Kasumi-1 (cell line): Measurements from ENCODE around the gene CASTOR1.
A peak's percentile ranks its signal among the peaks of the same experiment; 100 is the strongest.

ENCODE experiments used
- DNase-seq, 2 experiments: peaks; one replicate each; lab custom pipeline; 2025; lab: John Stamatoyannopoulos, UW

The CASTOR1 gene

GRCh38 chr22:30284666-30285065, 4.6 kb downstream of the CASTOR1 start:
- DNase-seq = no peak

GRCh38 chr22:30284172-30284571, 5.1 kb downstream of the CASTOR1 start:
- DNase-seq = no peak

DNA sequence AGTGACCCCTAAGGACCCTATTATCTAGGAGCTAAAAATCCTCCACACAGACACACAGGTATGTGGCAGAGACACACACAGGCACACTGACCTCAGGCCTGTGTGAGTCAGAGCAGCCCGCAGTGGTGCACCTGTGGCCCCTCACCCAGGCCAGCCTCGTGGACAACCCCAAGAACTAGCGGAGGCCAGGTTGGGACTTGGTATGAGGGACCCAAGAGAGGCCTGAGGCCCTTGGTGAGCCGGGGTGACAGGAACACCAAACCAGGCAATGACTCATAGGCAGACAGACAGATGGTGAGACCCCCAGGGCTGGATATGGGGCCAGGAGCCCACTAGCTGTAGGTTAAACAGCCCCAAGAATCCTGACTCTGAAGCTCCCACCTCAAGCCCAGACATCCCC, 6.0 kb downstream of the CASTOR1 start:
- DNase-seq = no peak

GRCh38 chr22:30282616-30283046, 6.7 kb downstream of the CASTOR1 start:
- DNase-seq = no peak

- no peak for DNase-seq
Observed at GRCh38 chr22:30280505-30280904, 8.8 kb downstream of the CASTOR1 start.

DNA sequence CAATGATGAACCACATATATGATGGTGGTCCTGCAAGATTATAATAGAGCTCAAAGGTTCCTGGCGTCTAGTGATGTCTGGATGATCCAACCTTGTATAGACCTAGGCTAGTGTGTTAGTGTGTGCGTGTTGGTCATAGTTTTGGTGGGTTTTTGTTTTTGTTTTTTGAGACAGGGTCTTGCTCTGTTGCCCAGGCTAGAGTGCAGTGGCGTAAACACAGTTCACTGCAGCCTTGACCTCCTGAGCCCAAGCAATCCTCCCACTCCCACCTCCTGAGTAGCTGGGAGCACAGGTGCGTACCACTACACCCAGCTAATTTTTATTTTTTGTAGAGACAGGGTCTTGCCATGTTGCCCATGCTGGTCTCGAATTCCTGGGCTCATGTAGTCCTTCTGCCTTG, 9.4 kb downstream of the CASTOR1 start:
- no peak for DNase-seq

DNA sequence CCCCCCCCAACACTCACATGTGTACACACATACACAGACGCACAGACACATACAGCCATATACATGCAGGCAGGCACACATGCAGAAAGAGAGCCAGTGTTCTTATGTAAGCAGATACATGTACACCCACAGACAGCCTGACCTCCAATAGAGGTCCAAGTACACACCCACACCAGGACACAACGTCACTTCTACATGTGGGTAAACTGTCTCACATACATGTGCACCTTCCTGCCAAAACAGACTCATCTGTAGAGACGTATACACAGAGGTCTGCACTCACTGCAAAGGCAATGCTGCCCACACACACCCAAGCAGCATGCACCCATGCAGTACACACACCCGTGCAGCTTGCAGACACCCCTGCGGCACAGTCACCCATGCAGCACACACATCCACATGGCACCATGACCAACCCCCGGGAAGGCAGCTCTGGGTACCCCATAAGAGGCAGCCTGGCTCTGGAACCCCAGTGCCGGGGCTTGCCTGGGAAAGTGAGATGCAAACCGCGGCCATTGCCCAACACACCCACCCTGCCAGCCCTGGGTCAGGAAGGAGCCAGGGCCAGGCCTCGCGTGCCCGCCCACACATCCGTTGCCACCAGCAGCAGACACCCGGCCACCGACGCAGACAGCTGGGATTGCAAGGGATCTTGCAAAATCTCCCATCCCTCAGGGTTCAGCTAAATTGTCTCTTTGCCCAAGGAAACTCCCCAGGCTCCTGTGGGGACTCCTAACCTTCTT, 10.1 kb downstream of the CASTOR1 start:
- DNase-seq = peak; percentile 75 to 77

GRCh38 chr22:30277547-30278344, 11.6 kb downstream of the CASTOR1 start:
- peak; percentile 73 to 85 for DNase-seq

DNA sequence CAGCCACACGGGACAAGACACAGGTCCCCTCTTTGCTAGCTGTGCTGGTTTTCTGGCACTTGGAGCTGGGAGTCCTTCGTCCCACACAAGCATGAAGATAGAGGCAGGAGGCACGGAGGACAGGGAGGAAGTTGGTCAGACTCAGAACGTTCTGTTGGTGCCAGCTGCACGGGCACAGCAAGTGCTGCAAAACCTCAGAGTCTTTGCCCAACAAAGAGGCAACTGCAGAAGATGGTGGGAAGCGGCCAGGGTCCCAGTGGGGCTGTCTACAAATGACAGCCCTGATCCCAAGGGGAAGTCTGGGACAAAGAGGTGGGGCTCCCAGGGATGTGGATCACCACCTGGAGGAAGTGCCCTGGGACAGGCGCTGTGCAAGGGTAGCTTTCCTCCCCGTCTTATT, 13.3 kb downstream of the CASTOR1 start:
- peak in 1 of 2 experiments; percentile 25 for DNase-seq

- DNase-seq = no peak
Observed at GRCh38 chr22:30275625-30276024, 13.7 kb downstream of the CASTOR1 start.

DNA sequence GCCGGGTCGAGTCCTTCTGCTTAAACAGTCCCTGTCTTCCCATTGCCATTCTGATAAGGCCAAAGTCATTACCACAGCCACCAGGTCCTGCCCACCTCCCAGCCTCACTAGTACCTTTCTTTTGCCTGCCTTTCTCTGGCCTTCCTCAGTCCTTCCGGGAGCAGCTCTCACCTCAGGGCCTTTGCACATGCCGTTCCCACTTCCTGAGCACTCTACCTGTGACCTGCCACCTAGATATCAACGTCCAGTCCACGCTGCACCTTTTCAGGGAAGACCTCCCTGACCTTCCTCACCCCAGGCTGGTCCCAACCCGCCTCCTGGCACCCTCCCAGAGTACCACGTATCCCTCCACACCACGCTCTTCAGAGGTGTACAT, 14.9 kb downstream of the CASTOR1 start:
- DNase-seq = no peak

DNA sequence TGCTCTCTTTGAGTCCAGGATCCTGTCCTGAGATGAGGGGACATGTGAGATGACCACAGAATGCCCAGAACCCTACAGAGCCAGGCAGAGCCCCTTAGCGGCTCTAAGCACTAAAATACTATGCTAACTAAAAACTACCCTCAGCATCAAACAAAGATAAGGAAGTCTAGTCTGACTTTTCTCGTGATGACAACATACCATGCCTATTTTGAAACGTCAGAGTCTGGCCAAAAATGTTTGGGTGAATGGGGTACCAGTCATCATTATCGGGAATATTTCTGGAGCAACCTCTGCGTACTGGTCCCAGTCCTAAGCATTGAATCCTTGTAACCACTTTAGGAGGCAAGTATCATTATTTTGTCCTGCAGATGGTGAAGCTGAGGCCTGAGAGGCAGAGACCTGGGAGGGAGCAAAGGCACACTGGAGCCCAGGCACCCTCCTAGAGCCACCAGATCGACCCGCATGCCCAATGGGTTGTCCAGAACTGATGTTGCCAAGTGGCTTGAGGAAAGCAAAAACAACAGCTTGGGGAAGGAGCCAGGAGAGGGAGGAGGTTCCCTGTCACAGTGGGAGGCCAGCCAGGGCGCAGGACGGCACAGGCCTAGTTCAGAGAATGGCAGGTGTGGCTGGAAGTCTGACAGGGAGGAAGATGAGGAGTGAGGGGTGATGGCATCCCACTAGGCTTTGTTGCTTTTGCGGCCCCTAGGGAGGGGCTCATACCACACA, 15.4 kb downstream of the CASTOR1 start:
- no peak for DNase-seq

DNA sequence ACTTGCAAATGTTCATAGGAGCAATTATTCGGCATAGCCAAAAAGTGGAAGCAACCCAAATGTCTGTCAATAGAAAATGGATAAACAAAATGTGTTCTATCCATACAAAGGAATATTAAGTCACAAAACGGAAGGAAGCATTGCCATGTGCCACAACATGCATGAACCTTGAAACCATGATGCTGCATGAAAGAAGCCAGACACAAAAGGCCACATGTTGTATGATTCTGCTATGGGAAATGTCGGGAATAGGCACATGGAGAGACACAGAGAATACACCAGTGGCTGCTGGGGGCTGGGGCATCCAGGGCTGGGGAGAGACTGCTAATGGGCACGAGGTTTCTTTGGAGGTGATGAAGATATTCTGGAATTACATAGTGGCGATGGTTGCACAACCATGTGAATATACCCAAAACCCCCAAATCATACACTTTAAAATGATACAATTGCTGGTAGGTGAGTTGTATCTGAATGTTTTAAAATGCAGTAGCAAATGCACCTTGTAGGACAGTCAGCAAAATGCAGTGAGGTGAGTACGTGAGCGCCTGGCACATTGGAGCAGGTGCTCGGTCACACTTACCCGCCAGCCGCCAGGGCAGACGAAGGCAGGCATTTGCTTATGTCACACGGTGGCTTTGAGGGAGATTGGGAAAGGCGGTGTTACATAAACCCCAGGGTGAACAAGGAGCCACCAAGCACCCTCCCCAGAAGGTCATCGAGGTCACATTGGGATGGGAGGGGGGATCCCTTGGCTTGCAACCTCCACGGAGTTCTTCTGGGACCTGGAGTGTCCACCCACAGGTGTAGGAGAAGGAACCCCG, 16.3 kb downstream of the CASTOR1 start:
- no peak for DNase-seq

GRCh38 chr22:30270832-30271231, 18.5 kb downstream of the CASTOR1 start:
- peak; percentile 81 to 87 for DNase-seq

GRCh38 chr22:30268331-30268730, 21.0 kb downstream of the CASTOR1 start:
- no peak for DNase-seq

- DNase-seq = peak; percentile 69 to 79
Observed at GRCh38 chr22:30267382-30268302, 21.7 kb downstream of the CASTOR1 start.

GRCh38 chr22:30266445-30267381, 22.6 kb downstream of the CASTOR1 start, which contains the start of gene OSM:
Gene OSM (minus strand): TSS chr22:30266851. CDS start chr22:30266799, 52 bp downstream.
- DNase-seq = peak; percentile 70 to 77

DNA sequence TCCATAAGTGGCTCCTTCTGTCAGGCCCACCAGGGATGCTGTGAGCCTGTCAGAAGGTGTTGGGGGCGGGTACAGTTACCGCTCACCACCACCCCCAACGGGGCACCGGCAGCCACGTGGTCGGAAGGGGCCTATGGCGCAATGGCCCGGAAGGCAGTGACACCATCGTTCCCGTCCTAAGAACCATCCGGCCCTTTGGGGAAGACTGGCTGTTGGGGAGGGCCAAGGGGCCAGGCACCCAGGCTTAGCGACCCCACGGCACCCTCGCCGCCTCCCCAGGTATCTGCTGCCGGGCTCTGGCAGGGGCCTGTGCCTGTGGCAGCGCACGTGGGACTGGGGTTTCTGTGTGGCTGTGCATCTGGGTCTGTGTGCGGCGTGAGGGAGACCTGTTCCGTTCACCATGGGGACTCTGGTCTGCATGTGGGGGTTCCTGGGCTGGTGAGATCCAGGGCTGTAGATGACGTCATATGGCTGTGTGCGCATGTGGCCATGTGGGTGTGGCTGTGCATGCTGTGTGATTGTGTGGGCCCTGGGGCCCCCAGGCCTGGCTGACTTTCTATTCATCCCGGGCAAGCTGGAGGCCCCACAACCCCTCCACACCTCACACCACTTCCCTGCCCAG, 23.4 kb downstream of the CASTOR1 start:
- DNase-seq = peak; percentile 80 to 83

- DNase-seq = no peak
Observed at GRCh38 chr22:30265131-30265720, 24.1 kb downstream of the CASTOR1 start.
